Measurements from ENCODE around the gene FAM20C. TPM values are rescaled to one million over a fixed set of nuclear protein-coding genes. Genes with fewer than 3 reads are reported as not detected.

FAM20C gene
- total and polyA plus RNA-seq, 4 donors = 17.1 to 58.8 (median 40.8) TPM

GRCh38 chr7:273327-273726, 81.0 kb downstream of the FAM20C start:
- WGBS (ENCODE audit: insufficient coverage) = 97% methylated on average over 3 of the region's 7 CpGs

GRCh38 chr7:274266-274665, 81.9 kb downstream of the FAM20C start:
- no peak for DNase-seq (ENCODE audit: low read depth in 4 of 6, low spot score in 6 of 6)
- no peaks in the 10 kb centered on the region for H3K4me1 ChIP-seq (ENCODE audit: control insufficient read depth, insufficient read depth, low read length)
- no peaks in the 10 kb centered on the region for H3K36me3 ChIP-seq (ENCODE audit: control insufficient read depth, insufficient read depth, low read length)
- H3K27me3 ChIP-seq (ENCODE audit: control insufficient read depth, insufficient read depth, low read length) = no peaks in the 10 kb centered on the region
- H3K4me3 ChIP-seq (ENCODE audit: low read depth, low read length) = no peak overlapping the region
- peaks cover 6% of the 10 kb centered on the region for H3K9me3 ChIP-seq (ENCODE audit: control insufficient read depth, insufficient read depth, low read length)
- no CpG with 5 or more reads among the region's 2 CpGs for WGBS (ENCODE audit: insufficient coverage)
- H3K27ac ChIP-seq (ENCODE audit: low read depth, low read length) = no peak overlapping the region

More at GRCh38 chr7:273327-273726, 81.0 kb downstream of the FAM20C start:
- DNase-seq (ENCODE audit: low read depth in 4 of 6, low spot score in 6 of 6) = no peak
- Histone ChIP-seq H3K27me3 (ENCODE audit: control insufficient read depth, insufficient read depth, low read length) (no peaks in the 10 kb centered on the region), H3K4me3 (ENCODE audit: low read depth, low read length) (no peak overlapping the region), H3K36me3 (ENCODE audit: control insufficient read depth, insufficient read depth, low read length) (no peaks in the 10 kb centered on the region), H3K27ac (ENCODE audit: low read depth, low read length) (no peak overlapping the region), H3K4me1 (ENCODE audit: control insufficient read depth, insufficient read depth, low read length) (no peaks in the 10 kb centered on the region), H3K9me3 (ENCODE audit: control insufficient read depth, insufficient read depth, low read length) (peaks cover 6% of the 10 kb centered on the region)

- Histone ChIP-seq H3K36me3 (ENCODE audit: control insufficient read depth, insufficient read depth, low read length) (no peaks in the 10 kb centered on the region), H3K9me3 (ENCODE audit: control insufficient read depth, insufficient read depth, low read length) (peaks cover 6% of the 10 kb centered on the region), H3K27ac (ENCODE audit: low read depth, low read length) (no peak overlapping the region), H3K4me1 (ENCODE audit: control insufficient read depth, insufficient read depth, low read length) (no peaks in the 10 kb centered on the region), H3K27me3 (ENCODE audit: control insufficient read depth, insufficient read depth, low read length) (no peaks in the 10 kb centered on the region), H3K4me3 (ENCODE audit: low read depth, low read length) (no peak overlapping the region)
- WGBS (ENCODE audit: insufficient coverage) = 86% methylated on average over 9 of the region's 10 CpGs
- DNase-seq (ENCODE audit: low read depth in 4 of 6, low spot score in 6 of 6) = no peak
Measured at GRCh38 chr7:276230-276835, 84.0 kb downstream of the FAM20C start.

- no peak for DNase-seq (ENCODE audit: low read depth in 4 of 6, low spot score in 6 of 6)
- WGBS (ENCODE audit: insufficient coverage) = 86% methylated on average over 4 of the region's 4 CpGs
- Histone ChIP-seq H3K4me1 (ENCODE audit: control insufficient read depth, insufficient read depth, low read length) (no peaks in the 10 kb centered on the region), H3K27ac (ENCODE audit: low read depth, low read length) (no peak overlapping the region), H3K36me3 (ENCODE audit: control insufficient read depth, insufficient read depth, low read length) (no peaks in the 10 kb centered on the region), H3K27me3 (ENCODE audit: control insufficient read depth, insufficient read depth, low read length) (no peaks in the 10 kb centered on the region), H3K4me3 (ENCODE audit: low read depth, low read length) (no peak overlapping the region), H3K9me3 (ENCODE audit: control insufficient read depth, insufficient read depth, low read length) (peaks cover 6% of the 10 kb centered on the region)
Measured at GRCh38 chr7:277228-277627, 84.9 kb downstream of the FAM20C start.

- H3K36me3 ChIP-seq (ENCODE audit: control insufficient read depth, insufficient read depth, low read length) = no peaks in the 10 kb centered on the region
- no peaks in the 10 kb centered on the region for H3K4me1 ChIP-seq (ENCODE audit: control insufficient read depth, insufficient read depth, low read length)
- no peak overlapping the region for H3K27ac ChIP-seq (ENCODE audit: low read depth, low read length)
- peaks cover 3% of the 10 kb centered on the region for H3K9me3 ChIP-seq (ENCODE audit: control insufficient read depth, insufficient read depth, low read length)
- DNase-seq (ENCODE audit: low read depth in 4 of 6, low spot score in 6 of 6) = no peak
- H3K27me3 ChIP-seq (ENCODE audit: control insufficient read depth, insufficient read depth, low read length) = no peaks in the 10 kb centered on the region
- H3K4me3 ChIP-seq (ENCODE audit: low read depth, low read length) = no peak overlapping the region
- 72% methylated on average over 3 of the region's 5 CpGs for WGBS (ENCODE audit: insufficient coverage)
Measured at GRCh38 chr7:278081-278480, 85.7 kb downstream of the FAM20C start.

- Histone ChIP-seq H3K4me1 (ENCODE audit: control insufficient read depth, insufficient read depth, low read length) (peaks cover 3% of the 10 kb centered on the region), H3K4me3 (ENCODE audit: low read depth, low read length) (no peak overlapping the region), H3K27ac (ENCODE audit: low read depth, low read length) (no peak overlapping the region), H3K36me3 (ENCODE audit: control insufficient read depth, insufficient read depth, low read length) (no peaks in the 10 kb centered on the region), H3K27me3 (ENCODE audit: control insufficient read depth, insufficient read depth, low read length) (no peaks in the 10 kb centered on the region), H3K9me3 (ENCODE audit: control insufficient read depth, insufficient read depth, low read length) (no peaks in the 10 kb centered on the region)
- 85% methylated on average over 6 of the region's 10 CpGs for WGBS (ENCODE audit: insufficient coverage)
- DNase-seq (ENCODE audit: low read depth in 4 of 6, low spot score in 6 of 6) = no peak
Measured at GRCh38 chr7:279821-280220, 87.5 kb downstream of the FAM20C start.

- Histone ChIP-seq H3K27me3 (ENCODE audit: control insufficient read depth, insufficient read depth, low read length) (peaks cover 6% of the 10 kb centered on the region), H3K36me3 (ENCODE audit: control insufficient read depth, insufficient read depth, low read length) (no peaks in the 10 kb centered on the region), H3K27ac (ENCODE audit: low read depth, low read length) (no peak overlapping the region), H3K4me3 (ENCODE audit: low read depth, low read length) (no peak overlapping the region), H3K4me1 (ENCODE audit: control insufficient read depth, insufficient read depth, low read length) (peaks cover 3% of the 10 kb centered on the region), H3K9me3 (ENCODE audit: control insufficient read depth, insufficient read depth, low read length) (no peaks in the 10 kb centered on the region)
- no peak for DNase-seq (ENCODE audit: low read depth in 4 of 6, low spot score in 6 of 6)
- 56% methylated on average over 4 of the region's 11 CpGs for WGBS (ENCODE audit: insufficient coverage)
Measured at GRCh38 chr7:280461-280860, 88.1 kb downstream of the FAM20C start.

GRCh38 chr7:281637-282036, 89.3 kb downstream of the FAM20C start:
- H3K27ac ChIP-seq (ENCODE audit: low read depth, low read length) = no peak overlapping the region
- H3K4me1 ChIP-seq (ENCODE audit: control insufficient read depth, insufficient read depth, low read length) = peaks cover 3% of the 10 kb centered on the region
- H3K4me3 ChIP-seq (ENCODE audit: low read depth, low read length) = no peak overlapping the region
- peaks cover 11% of the 10 kb centered on the region for H3K27me3 ChIP-seq (ENCODE audit: control insufficient read depth, insufficient read depth, low read length)
- WGBS (ENCODE audit: insufficient coverage) = 96% methylated on average over 3 of the region's 8 CpGs
- no peaks in the 10 kb centered on the region for H3K9me3 ChIP-seq (ENCODE audit: control insufficient read depth, insufficient read depth, low read length)
- no peaks in the 10 kb centered on the region for H3K36me3 ChIP-seq (ENCODE audit: control insufficient read depth, insufficient read depth, low read length)
- no peak for DNase-seq (ENCODE audit: low read depth in 4 of 6, low spot score in 6 of 6)

- H3K27me3 ChIP-seq (ENCODE audit: control insufficient read depth, insufficient read depth, low read length) = peaks cover 11% of the 10 kb centered on the region
- no peaks in the 10 kb centered on the region for H3K36me3 ChIP-seq (ENCODE audit: control insufficient read depth, insufficient read depth, low read length)
- H3K4me1 ChIP-seq (ENCODE audit: control insufficient read depth, insufficient read depth, low read length) = peaks cover 3% of the 10 kb centered on the region
- no peak overlapping the region for H3K27ac ChIP-seq (ENCODE audit: low read depth, low read length)
- H3K4me3 ChIP-seq (ENCODE audit: low read depth, low read length) = no peak overlapping the region
- DNase-seq (ENCODE audit: low read depth in 4 of 6, low spot score in 6 of 6) = no peak
- WGBS (ENCODE audit: insufficient coverage) = 96% methylated on average over 21 of the region's 25 CpGs
- H3K9me3 ChIP-seq (ENCODE audit: control insufficient read depth, insufficient read depth, low read length) = no peaks in the 10 kb centered on the region
Measured at GRCh38 chr7:282621-283020, 90.2 kb downstream of the FAM20C start.
